Osteocyte (in vitro differentiated cells): Measurements from ENCODE around the gene CREB3L2. TPM values are rescaled to one million over a fixed set of nuclear protein-coding genes. Genes with fewer than 3 reads are reported as not detected.

ENCODE experiments used
- DNase-seq: peaks from one replicate; pipeline ENCODE4 v3.0.0; 2021; ENCODE audit warnings: mixed read lengths; ENCODE audit not compliant: unreplicated experiment; ENCODE audit errors: extremely low spot score
- H3K27ac Mint-ChIP-seq: one replicate; pipeline ENCODE4 v1.8.0; 2021; ENCODE audit warnings: mild to moderate bottlenecking, mixed read lengths; ENCODE audit not compliant: unreplicated experiment
- H3K27me3 Mint-ChIP-seq: one replicate; pipeline ENCODE4 v1.8.0; 2021; ENCODE audit warnings: mixed read lengths; ENCODE audit not compliant: unreplicated experiment
- H3K36me3 Mint-ChIP-seq: one replicate; pipeline ENCODE4 v1.8.0; 2021; ENCODE audit warnings: mixed read lengths; ENCODE audit not compliant: unreplicated experiment
- H3K4me1 Mint-ChIP-seq: one replicate; pipeline ENCODE4 v1.8.0; 2021; ENCODE audit warnings: mixed read lengths; ENCODE audit not compliant: unreplicated experiment
- H3K4me3 Mint-ChIP-seq: one replicate; pipeline ENCODE4 v1.8.0; 2021; ENCODE audit warnings: mild to moderate bottlenecking, moderate library complexity, mixed read lengths; ENCODE audit not compliant: unreplicated experiment
- H3K9me3 Mint-ChIP-seq: one replicate; pipeline ENCODE4 v1.8.0; 2021; ENCODE audit warnings: mixed read lengths; ENCODE audit not compliant: unreplicated experiment
- total RNA-seq: library from RNA; stranded (reverse); gene quantifications from 2 replicates; pipeline ENCODE4 v1.2.1, GENCODE V29; 2021
- TF ChIP-seq, protein P1 (sequence below): fragments of 200-600 bp; sonication (generic); IDR thresholded peaks from 2 replicates; pipeline ENCODE4 v1.5.0; 2021; ENCODE audit warnings: antibody characterized with exemption, mild to moderate bottlenecking, moderate library complexity

CREB3L2 gene
- total RNA-seq, 1 donor from 2014 or later: 144 TPM

DNA sequence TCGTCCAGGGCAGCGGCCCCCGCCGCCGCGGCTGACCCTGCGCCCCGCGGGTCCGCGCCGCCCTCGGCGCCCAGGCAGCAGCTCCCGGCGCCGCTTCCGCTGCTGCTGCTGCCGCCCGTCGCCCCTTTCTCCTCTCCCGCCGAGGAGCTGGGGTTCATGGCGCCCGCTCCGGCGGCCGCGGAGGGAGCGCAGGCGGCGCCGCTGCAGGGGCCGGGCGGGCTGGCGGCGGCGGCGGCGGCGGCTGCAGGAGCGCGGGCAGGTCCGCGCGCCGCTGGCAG, 155.4 kb downstream of the CREB3L2 start:
- Mint-ChIP-seq H3K9me3 (no peaks in the 10 kb centered on the region), H3K27me3 (no peaks in the 10 kb centered on the region), H3K4me3 (no peak overlapping the region), H3K4me1 (peaks cover 25% of the 10 kb centered on the region), H3K27ac (no peak overlapping the region), H3K36me3 (no peaks in the 10 kb centered on the region)
- DNase-seq: no peak
- TF ChIP-seq, protein P1, sequence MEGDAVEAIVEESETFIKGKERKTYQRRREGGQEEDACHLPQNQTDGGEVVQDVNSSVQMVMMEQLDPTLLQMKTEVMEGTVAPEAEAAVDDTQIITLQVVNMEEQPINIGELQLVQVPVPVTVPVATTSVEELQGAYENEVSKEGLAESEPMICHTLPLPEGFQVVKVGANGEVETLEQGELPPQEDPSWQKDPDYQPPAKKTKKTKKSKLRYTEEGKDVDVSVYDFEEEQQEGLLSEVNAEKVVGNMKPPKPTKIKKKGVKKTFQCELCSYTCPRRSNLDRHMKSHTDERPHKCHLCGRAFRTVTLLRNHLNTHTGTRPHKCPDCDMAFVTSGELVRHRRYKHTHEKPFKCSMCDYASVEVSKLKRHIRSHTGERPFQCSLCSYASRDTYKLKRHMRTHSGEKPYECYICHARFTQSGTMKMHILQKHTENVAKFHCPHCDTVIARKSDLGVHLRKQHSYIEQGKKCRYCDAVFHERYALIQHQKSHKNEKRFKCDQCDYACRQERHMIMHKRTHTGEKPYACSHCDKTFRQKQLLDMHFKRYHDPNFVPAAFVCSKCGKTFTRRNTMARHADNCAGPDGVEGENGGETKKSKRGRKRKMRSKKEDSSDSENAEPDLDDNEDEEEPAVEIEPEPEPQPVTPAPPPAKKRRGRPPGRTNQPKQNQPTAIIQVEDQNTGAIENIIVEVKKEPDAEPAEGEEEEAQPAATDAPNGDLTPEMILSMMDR: no peak

DNA sequence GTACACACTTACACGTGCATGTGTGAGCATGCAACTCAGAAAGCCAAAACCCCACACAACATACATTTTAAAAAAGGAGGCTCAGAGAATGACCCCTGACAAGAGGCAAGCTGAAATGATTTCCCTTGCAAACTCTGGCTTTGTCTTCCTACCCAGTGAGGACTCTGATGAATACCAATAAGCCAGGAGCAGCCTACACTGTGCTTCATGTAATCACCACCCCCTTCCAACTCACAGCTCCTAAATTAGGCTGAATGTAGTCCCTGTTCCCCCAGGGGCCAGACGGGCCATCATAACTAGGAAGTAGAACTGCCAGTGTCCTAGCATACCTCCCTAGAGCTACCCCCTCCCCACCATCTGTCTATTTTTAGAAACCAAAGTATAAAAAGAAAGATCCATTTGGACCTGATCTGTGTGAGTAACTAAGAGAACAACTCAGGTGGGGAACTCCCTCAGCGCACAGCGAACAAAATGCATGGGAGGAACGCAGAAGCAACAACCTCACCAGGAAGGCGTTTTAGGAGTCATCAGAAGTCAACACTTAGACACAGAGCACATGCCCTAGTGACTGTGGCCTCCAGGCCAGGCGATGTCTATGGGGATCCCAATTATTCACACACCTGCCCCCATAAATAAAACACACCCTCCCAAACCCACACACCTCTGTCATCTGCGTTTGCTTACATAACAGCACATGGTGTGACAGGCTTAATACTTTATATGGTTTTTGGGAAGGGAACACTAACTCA, 157.0 kb downstream of the CREB3L2 start:
- Mint-ChIP-seq H3K9me3 (no peaks in the 10 kb centered on the region), H3K4me1 (peaks cover 14% of the 10 kb centered on the region), H3K27ac (no peak overlapping the region), H3K27me3 (no peaks in the 10 kb centered on the region), H3K36me3 (no peaks in the 10 kb centered on the region), H3K4me3 (no peak overlapping the region)
- no peak for DNase-seq
- TF ChIP-seq, protein P1: no peak

DNA sequence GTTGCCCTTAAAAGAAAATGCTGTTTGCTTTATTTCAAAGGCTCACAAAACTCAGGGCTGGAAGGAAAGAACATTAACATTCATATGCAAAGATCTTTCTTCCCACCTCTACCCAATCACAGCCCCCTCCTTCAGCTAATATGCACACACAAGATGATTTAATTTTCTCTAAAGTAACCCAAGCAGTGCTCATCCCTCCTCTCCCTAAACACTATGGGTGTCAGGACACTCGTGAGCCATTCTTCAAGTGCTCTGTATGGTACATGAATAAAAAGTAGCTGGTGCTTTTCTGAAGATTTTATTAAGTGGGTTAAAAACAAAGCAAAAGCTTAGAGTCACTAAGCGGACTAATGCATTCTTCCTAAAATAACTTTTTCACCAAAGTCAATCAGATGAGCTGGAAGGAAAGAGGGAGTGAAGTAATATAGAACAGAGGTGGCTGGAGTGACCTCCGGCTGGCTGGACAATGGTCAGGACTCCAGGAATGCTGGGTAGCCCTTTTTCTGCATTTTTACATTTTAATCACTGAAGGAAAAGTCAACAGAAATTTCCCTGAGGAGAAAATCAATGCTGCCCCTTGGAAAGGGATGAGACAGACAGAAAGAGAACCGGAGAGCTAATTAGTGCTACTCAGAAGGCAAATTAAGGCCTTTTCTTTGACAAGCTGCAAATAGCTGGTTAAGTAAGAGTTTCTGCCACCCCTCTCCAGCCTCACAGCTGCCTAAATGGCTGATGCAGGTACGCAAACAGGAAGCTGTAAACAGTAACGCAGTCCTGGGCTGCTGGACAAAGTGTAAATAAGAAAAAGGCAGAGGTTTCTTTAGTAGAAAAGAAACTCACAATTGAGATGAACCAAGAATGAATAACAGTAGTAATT, 161.7 kb downstream of the CREB3L2 start:
- TF ChIP-seq, protein P1: no peak
- Mint-ChIP-seq H3K27ac (no peak overlapping the region), H3K27me3 (no peaks in the 10 kb centered on the region), H3K36me3 (peaks cover 6% of the 10 kb centered on the region), H3K9me3 (no peaks in the 10 kb centered on the region), H3K4me3 (no peak overlapping the region), H3K4me1 (peaks cover 19% of the 10 kb centered on the region)
- no peak for DNase-seq

DNA sequence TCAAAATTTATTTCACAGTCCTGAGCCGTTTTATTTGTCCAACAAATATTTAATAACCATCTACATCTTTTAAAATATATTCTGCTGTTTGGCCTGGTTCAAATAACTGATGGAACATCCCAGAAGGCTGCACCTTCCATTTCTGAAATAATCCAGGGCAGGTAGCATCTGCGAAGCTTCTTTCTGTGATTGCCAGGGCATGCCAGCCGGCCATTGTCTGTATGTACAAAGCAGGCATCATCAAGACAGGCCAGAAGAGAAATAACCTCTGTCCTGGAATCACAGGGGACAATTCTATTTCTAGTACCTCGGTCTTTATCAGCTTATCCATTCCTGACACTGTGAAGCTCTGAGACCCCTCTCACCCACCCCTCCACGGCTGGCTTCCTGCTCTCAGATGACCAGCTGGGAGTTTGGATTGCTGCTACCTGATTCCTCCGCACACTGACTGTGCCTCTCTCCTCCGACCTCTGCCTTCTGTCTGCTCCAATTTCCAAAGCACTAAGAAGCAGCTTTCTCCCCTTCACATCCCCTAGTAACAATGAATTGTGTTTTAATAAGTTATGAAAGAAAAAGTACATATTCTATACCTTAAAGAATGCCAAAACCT, 163.1 kb downstream of the CREB3L2 start:
- H3K27ac Mint-ChIP-seq: no peak overlapping the region

More for the DNA sequence above, 163.1 kb downstream of the CREB3L2 start:
- TF ChIP-seq, protein P1: no peak
- Mint-ChIP-seq H3K36me3 (peaks cover 8% of the 10 kb centered on the region), H3K9me3 (no peaks in the 10 kb centered on the region), H3K27me3 (no peaks in the 10 kb centered on the region), H3K4me3 (no peak overlapping the region), H3K4me1 (peaks cover 17% of the 10 kb centered on the region)
- no peak for DNase-seq
